Central memory CD4-positive, alpha-beta T cell (primary cell): ENCODE data around the gene WNK2.

Experiments
- DNase-seq: peaks from one replicate; pipeline ENCODE4 v3.0.0; 2022

Gene WNK2

DNA sequence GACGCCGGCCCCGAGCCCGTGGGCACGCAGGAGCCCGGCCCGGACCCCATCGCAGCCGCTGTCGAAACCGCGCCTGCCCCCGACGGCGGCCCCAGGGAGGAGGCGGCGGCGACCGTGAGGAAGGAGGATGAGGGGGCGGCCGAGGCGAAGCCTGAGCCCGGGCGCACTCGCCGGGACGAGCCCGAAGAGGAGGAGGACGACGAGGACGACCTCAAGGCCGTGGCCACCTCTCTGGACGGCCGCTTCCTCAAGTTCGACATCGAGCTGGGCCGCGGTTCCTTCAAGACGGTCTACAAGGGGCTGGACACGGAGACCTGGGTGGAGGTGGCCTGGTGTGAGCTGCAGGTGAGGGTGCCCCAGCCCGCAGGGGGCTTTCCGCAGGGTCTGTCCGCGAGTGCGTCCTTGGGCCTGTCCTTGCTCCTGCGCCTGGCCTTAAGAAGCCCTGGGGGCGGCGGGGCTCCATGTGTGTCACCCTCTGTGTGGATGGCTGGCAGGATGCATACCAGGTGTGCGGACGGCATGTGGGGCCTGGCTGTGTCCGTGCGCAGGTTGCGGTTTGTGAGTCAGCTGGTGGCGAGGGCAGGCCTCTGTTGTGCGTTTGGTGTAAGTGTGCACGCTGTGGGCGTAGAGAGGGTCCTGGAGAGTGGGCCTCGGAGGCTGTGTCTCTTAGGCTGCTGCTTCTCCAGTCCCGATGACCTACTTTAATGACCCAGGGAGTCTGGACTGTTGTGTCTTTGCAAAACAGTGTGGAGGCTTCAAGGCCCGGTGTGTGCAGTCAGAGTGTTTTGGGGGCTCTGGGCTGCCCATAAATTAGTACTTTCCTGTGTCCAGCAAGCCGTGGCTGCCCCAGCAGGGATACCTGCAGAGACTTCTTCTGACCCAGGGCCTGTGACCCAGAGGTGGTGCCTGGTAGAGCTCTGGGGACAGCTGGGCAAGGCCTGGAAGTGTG, 1.6 kb downstream of the WNK2 start:
- no peak for DNase-seq

DNA sequence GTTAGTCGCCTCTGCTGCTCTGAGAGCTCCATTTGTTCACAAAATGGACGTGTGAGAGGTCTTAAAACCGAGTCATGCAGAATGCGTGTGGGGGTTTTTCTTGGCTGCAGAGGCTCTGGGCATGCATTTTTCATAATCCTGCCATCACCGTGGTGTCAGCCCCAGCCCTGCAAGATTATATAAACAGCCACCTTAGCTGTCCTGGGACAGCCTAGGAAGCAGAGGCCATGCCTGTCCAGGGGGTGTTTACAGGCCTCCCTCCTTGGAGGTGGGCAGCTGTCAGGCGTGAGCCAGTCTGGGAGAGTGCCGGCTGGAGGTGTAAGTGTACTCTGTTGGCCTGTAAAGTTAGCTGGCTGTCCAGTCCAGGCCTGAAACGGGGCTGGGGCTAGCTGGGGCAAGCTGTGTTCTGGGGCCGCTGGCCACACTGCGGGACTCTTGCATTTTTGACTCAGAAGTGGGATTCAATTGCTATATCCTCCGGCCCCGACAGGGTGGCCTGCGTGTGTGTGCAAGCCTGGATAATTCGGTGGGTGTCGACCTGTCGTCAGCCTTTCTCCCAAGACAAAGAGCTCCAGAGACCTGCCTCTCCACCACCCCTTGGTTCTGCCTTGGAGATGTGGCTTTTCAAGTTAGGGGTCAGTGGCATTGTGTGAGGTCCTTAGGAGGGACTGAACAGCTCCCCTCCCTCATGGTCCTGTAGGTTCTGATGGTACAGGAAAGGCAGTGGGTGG, 2.4 kb downstream of the WNK2 start:
- no peak for DNase-seq

DNA sequence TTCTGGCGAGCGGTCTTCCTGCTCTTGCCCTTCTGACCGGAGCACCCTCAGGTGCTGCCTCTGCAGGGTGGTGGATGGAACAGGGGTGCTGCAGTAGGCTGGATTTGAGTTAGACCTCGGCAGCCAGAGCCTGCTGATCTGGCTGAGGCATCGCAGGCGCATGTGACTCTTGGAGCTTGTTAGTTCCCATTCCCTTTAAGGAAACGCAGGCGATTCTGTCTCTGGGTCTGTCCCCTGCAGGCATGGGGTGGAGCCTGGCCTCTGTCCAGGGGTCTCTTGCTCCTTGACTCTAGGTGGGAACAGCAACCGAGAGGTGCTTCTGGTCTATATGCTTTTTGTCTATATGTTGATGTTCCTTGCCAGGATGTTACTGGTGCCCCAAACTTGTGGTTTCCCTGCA, 3.1 kb downstream of the WNK2 start:
- no peak for DNase-seq

DNA sequence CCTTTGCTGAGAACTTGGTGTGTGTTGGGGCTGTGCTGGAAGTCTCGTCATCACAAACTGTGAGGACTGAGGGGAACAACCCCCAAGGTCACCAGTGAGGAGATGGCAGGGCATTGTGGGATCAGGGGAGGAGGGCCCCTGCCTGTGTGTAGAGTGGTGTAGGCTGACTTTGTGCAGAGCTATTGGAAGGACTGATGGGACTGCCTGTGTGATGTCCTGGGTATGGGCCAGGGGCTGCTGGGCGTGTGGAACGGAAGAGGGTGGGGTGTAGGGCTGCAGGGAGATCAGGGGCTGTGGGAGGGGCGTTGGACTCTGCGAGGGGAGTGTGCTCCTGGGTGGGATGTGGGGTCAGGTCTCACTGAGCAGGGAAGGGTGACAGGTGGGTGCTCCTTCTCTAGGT, 3.6 kb downstream of the WNK2 start:
- DNase-seq = no peak

DNA sequence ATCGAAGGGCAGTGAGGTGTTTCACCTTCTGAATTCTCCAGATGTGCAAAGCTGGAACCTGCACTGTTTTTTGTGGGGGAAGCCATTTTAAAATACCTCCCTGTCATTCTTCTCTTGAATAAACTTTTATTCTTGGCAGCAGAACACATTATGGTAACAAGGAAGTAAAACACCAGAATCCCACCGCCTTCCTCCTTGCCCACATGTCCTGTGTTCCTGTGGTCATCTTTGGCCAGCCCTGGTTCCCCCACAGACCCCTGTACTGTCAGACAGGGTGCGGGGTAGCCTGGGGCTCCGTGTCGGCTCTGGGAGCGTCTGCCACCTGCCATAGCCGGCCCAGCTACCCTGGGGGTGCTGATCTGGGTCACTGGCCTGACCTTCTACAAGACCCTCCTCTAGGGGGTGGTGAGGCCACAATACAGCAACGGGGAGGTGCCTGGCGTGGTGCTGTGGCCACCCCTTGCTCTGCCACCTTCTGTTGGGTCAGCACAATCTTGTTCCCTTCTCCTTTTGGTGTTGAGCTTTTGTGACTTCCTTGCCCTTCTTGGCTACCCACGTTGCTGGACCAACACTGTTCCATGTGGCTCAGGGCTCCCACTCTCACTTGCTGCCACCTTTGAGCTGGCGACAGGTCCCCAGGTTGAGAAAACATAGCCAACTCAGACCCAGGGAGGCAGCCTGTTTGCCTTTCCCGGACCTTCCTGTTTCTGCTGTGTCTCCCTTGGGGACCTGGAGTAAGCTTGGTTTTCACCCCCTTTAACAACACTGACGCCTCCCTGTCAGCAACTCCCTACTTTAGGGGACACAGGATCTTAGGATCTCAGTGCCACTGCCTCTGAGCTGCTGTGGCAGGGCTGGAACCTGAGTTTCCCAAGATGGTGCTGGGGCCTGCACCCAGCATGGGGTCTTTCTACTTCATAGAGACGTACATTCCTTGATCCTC, 4.8 kb downstream of the WNK2 start:
- DNase-seq = no peak

DNA sequence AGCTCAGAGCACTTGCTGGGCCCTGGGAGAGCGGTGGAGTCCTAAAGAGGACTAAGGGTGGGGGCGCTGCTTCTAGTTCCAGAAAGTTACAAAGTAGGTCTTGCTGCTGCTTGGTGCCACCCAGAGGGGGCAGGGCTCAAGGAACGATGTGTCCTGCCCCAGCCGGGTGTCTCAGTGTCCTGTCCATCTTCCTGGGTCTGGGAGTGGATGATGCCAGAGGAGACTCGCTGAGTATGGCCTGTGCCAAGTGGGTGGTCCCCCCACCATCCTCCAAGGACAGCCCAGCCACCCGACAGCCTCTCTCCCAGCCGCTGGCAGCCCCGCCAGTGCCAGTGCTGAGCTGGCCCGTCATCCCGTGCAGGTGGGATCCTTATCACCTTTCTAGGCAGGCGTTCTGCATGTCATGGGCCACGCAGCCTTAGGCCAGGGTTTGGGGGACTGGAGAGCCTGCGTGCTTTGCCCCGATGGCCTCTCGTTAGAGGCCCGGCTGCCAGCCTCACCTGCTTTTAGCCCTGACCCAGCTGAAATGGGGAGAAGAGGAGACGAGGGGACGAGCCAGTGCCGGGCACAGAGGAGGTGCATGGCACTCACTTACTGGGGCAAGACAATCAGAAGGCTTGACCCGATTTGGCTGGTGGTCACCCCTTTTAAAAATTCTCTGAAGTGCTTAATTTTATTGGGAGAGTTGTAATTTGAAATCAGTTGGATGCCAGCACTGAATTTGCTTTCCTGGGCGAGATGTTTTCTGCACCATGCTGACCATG, 5.6 kb downstream of the WNK2 start:
- no peak for DNase-seq

DNA sequence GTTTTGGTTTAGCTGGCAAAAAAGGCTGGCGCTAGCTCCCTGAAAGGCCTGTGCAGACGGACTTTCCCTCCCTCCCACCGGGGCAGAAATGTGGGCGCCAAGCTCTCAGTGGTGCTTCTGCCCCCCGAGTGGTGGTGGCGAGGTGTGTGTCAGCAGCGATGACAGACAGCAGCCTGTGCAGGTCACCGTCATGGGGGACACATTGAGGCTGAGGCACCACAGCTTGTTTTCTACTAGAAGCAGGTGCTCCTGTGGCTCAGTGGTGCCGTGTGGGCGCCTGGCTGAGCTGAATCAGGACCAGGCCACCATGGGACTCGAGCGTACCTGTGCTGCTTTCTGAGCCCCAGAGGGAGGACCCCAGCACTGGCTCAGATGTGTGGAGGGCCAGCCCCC, 6.2 kb downstream of the WNK2 start:
- DNase-seq = no peak

DNA sequence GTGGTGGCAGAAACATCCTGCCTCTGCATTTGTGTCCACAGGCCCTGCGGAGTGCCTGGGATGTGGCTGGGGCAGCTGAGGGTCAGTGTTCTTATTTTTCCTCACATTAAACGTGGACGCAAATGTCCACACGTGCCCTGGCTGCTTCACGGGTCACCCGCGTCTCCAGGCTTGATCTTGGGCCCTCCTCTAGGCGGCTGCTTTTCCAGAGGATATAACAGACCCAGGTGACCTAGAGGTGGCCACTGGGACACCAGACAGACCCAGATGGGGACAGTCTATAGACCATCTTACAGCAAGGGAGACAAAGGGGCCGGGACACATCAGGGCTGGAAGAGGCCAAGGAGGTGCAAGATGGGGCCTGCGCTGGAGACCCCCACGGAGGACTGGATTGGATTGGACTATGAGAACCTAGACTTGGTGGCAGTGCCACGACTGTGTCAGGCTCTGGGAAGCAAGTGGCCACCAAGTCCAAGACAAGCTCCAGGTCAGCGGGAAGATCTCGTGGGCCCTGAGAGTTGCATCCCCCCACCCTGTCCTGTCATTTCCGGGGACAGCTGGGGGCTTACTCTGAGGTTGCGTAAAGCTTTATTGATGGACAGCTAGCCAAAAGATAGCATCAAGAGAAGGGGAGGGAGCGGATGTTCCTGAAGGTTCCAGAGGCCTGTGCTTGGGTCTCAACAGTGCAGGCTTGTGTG, 6.9 kb downstream of the WNK2 start:
- DNase-seq = no peak

DNA sequence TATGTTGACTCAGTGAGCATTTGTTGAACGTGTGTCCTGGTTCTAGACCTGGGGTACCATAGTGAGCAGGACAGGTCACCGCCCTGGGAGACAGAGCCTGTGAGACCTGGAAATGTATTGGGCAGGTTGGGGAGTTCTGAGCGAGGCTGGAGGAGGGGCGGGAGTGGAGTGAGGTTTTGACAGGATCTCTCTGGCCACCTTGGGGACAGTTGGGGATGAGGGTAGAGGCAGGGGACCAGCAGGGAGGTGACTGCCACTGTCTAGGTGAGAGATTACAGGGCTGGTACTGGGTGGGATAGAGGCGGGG, 7.4 kb downstream of the WNK2 start:
- no peak for DNase-seq

DNA sequence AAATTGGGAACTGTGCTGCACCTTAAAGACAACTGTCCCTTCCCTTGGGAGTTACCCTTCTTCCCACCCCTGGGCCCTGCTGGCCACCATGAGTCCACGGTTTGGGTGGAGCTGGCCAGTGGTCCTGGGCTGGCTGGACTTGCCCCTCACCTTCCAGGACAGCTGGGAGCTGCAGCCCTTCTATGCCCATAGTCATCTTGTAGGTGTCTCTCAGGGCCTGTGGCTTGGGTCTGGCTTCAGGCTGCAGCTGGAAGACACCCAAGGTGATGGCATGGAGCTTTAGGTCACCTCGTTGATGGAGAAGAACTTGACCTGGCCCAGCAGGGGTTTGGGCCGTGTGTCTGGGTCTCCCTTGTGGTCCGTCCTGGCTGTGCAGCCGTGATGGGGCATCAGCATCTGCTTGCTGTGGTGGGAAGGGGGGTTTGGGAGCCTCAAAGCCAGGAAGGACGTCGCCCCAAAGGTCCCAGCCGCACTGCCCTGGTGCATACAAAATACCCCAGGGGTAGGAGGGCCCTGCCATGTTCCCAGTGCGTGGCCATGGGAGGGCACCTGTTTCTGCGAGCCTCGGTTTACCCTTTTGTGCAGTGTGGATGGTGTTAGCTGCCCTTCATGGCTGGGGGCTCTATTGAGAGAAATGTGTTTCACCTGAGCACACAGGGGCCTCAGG, 8.9 kb downstream of the WNK2 start:
- no peak for DNase-seq

DNA sequence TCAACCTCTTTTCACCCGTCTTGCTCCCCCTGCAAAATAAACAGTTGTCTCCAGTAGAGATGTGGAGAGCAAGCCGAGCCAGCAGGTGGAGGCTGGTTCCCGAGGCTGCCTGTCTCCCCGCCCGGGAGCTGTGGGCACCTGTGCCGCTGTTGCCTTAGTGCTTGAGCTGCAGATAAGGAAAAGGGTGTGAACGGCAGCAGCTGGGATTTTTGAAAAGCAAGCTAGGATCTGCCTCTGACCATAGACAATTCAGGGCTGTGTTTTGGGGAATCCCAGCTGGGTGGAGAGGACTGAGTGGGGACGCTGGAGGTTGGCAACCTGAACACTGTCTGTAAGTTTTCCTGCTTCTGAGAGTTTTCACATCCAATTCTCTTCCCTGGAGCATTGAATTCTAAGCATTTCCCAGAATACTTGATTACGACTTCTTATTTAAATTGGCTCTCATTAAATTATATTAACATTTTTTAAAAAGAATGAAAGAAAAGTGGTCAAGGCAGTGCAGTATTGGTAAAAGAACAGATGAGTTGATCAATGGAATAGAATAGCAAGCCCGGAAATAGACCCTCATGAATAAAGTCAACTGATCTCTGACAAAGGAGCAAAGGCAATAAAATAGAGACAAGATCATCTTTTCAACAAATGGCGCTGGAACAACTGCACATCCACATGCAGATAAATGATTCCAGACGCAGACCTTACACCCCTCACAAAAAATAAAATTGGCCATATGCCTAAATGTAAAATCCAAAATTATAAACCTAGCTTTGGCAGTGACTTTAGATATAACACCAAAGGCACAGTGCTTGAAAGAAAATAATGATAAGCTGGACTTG, 9.7 kb downstream of the WNK2 start:
- DNase-seq = no peak

DNA sequence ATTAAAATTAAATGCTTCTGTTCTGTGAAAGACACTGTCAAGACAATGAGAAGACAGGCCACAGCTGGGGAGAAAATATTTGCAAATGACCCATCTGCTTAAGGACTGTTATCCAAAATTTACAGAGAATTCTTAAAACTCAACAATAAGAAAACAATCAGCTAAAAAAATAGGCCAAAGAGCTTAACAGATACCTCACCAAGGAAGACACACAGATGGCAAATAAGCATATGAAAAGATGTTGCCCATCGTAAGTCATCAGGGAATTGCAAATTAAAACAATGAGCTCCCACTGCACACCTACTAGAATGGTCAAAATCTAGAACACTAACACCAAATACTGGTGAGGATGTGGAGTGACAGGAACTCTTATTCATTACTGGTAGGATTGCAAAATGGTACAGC, 10.3 kb downstream of the WNK2 start:
- no peak for DNase-seq

DNA sequence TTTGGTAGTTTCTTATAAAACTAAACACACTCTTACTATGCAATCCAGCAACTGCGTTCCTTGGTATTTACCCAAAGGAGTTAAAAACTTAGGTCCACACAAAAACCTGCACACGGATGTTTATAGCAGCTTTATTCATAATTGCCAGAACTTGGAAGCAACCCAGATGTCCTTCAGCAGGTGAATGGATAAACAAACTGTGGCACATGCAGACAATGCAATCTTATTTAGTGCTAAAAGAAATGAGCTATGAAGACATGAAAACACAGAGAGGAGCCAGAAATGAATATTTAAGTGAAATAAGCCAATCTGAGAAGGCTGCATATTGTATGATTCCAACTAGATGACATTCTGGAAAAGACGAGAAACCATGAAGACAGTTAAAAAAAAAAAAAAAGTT, 10.7 kb downstream of the WNK2 start:
- DNase-seq = no peak

DNA sequence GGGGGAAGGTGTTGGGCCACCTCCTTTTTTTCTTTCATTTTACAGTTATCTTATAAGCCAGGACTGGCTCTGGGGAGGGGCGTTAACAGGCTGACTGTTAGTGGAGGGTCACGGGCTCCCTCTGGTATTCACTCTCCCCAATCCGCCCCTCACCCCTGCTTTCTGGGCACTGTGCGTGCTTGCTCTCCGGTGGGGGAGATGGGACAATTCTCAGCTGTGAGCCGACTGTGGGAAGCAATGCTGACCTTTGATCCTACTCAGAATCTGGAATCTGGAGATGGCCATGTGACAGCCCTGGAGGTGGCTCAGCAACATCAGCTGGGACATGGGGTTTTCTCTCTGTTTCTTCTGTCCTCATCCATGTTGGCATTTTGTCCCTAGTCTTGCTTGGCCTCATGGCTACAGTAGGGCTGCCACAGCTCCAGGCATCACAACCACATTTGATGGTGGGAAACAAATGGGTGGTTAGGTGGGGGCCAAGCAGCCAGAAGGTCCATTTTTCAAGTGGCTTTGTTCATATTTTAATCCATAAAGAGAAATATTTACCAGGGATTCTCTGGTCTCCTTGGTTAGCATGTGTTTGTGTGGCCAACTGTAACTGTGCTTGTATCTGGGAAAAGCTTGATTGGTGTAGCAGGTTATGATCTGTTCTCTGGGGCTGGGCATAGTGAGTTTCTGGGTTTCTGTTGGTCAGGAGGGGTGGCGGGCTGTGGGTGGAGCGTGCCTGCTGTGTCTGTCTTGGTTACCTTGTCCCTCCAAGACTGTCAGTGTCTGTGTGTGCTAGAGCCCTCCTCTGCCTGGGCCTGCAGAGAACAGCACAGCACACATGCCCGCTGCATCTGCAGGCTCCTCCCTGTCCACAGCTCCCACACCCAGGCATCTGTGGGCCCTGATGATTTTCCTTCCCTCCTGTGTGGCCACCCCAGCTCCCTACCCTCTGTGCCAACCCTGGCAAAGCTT, 12.4 kb downstream of the WNK2 start:
- no peak for DNase-seq

DNA sequence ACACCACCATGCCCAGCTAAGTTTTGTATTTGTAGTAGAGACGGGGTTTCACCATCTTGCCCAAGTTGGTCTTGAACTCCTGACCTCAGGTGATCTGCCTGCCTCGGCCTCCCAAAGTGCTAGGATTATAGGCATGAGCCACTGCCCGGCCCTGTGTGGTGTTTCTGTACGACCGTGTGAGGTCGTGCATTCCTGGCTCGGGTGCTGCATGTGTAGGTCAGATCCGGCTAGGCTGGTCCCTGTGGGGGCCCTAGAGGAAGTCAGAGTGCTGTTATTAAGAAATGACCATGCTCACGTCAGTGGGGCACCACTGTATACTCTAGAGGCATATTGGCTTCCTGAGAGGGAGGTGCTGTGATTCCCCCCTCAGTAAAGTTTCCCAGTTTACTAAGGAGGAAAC, 13.7 kb downstream of the WNK2 start:
- DNase-seq = no peak

DNA sequence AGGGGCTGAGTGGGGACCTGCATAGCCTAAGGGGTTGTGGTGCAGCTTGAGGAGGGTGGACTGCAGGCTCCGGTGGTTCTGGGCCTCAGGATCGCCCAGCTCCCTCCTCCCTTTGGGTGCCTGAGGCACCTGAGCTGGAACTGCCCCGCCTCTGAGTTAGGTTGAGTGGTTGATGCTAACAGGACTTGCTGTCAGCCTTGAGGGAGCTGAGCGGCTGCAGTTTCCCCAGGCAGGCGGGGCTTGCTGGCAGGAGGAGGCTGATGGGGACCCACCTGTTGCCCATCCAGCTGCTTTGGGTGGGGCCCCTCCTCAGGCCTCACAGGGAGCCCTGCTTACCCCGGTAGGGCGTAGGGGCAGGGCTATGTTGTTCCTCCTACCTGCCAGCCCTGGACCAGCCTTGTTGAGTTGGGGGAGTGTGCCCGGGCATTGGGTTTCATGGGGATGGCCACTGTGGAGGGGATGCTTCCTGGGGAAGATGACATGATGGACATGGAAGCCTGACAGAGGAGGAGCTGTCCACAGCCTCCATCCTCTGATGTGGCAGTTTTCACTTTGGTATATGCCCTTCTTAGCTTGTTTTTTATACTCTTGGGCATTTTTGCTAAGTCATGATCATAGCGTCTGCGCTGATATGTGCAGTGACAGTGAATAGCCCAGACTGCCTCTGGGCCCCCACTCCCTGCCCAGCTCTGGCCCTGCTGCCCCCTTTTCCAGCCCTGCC, 14.3 kb downstream of the WNK2 start:
- DNase-seq = no peak

DNA sequence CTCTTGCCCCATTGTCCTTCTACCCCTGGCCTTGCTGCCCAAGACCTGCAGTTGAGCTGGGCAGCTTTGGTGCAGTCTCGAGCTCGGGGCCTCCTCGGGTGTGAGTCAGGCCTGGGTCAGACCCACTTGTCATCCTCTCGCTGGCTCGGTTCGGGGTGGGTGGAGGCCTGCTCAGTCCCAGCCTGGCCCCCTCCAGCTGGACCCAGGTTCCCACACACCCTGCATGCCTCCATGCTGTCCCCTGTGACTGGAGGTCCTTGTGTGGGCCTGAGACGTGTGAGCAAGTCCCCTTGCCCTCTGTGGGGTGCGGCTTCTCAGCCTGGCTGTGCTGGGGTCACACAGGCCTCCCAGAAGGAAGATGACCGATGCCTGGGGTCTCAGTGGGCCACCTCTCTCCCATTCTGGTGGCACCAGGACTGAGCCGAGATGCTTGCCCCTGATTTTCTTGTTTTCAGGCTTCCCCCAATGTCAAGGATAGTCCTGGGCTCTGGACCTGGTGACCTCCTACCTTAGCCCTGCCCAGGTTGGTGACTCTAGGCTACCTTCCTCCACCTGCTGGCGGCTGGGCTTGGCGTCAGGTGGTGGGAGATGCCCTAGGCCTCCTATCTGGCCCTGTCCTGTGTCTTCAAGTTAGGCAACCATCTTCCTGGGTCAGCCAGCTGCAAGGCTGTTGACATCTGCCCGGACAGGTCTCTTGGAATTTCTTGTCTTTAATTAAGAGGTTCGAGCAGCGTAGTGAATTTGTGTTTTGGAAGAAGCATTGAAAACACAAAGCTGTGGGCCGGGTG, 15.1 kb downstream of the WNK2 start:
- DNase-seq = no peak

DNA sequence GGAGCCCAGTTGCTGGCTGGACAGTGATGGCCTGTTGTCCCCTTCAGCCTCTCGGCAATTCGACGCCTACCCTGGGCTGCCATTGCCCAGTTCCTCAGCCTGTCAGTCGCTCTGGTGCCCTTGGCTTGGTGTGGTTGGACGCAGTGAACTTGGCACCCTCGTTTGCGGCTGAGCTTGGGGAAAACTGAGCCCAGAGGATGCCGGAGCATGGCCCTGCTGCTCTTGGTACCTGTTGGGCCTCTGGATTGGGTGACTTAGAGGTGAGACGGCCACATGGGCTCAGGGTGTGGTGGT, 16.5 kb downstream of the WNK2 start:
- DNase-seq = no peak
